ENCODE data around the gene GAREM2. TPM values are rescaled to one million over a fixed set of nuclear protein-coding genes. Genes with fewer than 3 reads are reported as not detected.
"Not testable (repeated sequence)": the region's sequence is repeated elsewhere in the genome, so short reads cannot be mapped to it uniquely, and the experiment has no call there.

The GAREM2 gene
- 0.15 TPM for total RNA-seq

DNA sequence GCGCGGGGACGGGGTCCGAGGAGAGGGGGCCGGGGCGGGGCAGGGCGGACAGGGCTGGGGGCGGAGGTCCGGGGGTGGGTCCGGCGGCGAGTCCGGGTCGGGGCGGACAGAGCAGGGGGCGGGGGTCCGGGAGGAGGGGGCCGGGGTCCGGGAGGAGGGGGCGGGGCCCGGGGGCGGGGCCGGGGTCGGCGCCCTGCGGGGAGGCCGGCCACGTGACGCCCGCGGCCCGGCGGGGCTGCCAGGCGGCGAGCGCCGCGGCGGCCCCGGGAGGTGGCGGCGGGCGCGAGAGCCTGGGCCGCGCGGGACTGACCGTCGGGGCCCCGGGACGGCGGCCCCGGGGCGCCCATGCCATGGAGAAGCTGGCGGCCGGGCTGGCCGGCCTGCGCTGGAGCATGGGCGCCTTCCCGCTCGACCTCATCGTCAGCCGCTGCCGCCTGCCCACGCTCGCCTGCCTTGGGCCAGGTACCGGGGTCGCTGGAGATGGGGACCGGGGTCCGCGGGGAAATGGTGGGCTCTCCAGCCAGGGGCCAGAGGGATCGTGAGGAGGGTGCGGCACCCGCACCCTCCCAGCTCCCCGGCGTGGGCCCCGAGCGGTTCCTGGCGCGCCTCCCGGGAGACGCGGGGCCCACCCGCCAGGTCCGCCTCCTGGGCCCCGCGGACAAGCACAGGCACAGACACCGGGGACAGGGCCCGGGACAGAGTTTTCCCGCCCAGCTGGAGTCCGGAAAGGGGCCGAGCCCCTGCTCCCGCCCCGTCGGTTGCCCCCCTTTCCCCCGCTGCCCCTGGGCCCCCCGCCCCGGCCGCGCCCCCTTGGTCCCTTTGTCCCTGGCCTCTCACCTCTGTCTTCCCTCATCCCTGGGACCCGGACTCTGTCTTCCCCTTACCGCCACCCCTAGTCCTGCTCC lies at the start of gene GAREM2:
Gene GAREM2, plus strand, starts transcription at position 218 of the 905 bp plus-strand sequence. Its CDS starts 133 bp downstream, at position 351.
- ATAC-seq (peak; percentile 36), DNase-seq (ENCODE audit: low spot score) (no peak)

DNA sequence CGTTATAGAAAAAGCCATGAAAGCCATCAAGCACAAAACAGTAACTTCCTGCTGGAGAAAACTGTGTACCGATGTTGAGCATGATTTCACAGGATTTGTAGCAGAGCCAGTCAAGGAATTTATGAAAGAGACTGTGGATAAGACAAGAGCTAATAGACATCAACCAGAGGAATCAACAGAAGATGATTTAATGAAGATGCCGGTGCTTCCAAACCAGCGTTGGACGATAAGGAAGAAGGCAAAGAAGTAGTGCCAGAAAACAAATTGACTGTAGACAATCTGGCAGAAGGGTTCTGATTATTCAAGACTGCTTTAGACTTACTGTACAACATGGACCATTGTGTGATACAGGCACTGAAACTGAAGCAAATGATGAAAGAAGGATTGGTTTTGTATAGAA lies 49.5 kb upstream of the GAREM2 start:
- ATAC-seq (no peak), DNase-seq (ENCODE audit: low spot score) (no peak)

DNA sequence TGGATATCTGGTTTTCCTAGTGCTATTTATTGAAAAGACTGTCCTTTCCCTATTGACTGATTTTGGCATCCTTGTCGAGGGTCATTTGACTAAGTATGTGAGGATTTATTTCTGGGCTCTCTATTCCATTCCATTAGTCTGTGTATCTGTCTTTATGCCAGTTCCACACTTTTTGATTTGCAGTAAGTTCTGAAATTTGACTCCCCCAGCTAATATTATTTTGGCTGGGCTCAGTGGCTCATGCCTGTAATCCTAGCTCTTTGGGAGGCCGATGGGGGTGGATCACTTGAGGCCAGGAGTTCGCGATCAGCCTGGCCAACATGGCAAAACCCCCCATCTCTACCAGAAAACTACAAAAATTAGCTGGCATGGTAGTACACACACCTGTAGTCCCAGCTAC lies 46.8 kb upstream of the GAREM2 start:
- ATAC-seq (no peak), DNase-seq (ENCODE audit: low spot score) (no peak)

DNA sequence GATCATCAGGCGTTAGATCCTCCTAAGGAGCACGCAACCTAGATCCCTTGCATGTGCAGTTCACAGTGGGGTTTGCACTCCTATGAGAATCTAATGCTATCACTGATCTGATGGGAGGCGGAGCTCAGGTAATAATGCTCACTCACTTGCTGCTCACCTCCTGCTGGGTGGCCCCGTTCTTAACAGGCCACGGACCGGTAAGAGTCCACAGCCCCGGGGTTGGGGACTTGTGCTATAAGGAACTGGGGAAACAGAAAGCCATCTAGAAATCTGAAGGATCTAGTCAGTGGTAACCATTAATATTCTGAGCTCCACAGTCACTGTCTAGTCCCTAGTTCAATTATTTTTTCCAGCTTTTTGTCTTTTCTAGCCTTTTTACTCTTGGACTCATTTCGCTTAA lies 44.7 kb upstream of the GAREM2 start:
- no peak for DNase-seq (ENCODE audit: low spot score)
- no peak for ATAC-seq

DNA sequence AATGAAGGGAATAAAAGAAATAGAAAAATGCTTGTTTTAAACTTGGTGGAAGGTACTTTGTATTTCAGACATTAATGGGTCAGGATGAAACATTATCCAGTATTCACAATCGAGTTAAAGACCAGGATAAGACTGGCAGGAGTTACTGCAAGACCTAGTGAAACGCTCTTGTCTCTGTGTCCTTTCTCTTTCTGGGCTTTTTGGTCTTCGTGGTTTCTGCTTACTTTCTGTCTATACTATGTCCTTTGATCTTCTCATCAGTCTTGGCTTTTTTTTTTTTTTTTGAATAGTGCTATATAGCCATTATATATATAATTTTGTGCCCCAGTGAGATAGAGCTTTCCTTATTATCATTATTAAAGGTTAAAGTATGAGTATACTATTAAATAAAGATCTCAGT lies 42.1 kb upstream of the GAREM2 start:
- DNase-seq (ENCODE audit: low spot score): no peak
- no peak for ATAC-seq

DNA sequence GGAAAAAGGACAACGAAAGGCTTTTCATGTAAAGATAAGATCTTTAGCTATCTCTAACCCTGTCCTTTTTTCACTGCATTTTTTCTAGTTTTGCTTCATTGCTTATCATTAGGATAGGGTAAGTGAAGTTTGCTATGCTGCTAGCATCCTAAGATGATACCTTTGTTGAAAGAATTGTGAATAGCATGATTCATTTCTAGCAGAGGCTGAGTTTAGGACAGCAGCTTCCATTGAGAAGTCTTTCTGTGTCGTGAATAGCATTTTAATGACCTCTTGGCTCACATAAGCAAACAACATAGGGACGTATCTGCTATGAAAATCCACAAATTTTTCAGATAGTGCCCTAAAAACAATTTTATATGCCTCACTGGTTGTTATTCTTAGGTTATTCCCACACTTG lies 36.4 kb upstream of the GAREM2 start:
- DNase-seq (ENCODE audit: low spot score) (no peak), ATAC-seq (no peak)

DNA sequence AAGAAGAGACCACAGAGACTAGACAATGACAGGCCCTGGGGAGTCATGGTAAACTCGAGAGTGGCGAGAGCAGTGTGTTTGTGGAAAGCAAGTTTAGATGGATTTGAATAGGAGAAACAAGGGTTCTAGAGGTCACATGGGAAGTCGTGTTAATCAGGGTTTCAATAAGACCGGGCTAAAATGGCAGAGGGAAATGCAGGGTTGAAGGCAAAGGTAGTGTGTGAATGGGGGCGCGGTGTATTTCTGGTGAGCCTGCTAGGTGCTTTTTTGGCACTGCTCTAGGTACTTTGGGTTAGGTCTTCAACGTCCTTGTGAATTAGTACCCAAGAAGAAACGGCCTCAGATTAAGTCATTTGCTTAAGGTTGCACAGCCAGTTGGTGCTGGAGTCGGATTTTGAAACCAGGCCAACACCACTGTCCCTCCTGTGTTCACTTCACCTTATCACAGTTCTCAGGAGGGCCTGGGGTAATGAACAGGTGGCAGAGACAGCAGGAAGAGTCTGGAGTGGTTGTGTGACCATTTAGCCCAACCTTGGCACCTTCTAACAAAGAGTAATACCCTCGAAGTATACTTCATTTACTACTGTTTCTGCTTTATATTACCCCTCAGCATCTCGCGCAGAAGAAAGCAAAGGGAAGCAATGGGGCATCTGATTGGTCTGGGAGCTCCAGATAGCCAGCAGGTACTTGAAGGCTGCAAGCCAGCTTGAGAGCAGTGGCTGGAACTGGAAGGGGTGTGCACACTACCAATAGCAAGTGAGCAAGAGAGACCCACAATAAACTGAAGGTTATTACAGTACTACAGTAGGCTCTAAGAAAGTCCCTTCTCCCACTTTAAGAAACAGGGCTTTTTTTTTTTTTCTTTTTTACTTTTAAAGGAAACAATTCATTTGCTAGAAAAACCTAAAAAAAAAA lies 33.4 kb upstream of the GAREM2 start:
- DNase-seq (ENCODE audit: low spot score) (no peak), ATAC-seq (peak; percentile 42)

DNA sequence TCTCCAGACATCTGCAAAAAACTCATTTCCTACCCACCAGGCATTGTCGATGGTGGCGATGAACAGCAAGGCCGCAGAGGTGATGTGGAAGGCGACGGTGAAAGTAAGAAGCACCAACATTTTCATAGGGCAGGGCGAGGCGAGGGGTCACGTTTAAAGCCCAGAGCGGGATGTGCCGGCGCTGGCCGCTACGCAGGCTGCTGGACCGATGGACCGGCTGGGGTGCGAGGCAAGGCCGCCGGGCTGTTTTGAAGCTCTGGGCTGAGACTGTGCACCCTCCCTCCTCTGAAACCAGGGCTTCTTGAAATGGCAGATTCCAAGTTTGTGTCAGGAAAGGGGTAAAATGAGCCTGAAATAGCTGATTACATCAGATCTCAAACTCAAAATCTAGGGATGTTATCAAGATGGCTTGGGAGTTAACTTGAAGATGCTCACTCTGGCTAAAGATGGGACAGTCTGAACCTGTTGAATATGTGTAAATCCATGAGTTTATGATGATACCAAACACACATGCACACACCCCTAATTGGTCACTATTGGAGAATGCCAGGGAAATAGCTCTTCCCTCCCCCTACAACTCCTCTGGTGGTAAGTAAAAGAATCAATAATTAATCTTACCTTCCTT lies 31.6 kb upstream of the GAREM2 start:
- DNase-seq (ENCODE audit: low spot score): no peak
- no peak for ATAC-seq

DNA sequence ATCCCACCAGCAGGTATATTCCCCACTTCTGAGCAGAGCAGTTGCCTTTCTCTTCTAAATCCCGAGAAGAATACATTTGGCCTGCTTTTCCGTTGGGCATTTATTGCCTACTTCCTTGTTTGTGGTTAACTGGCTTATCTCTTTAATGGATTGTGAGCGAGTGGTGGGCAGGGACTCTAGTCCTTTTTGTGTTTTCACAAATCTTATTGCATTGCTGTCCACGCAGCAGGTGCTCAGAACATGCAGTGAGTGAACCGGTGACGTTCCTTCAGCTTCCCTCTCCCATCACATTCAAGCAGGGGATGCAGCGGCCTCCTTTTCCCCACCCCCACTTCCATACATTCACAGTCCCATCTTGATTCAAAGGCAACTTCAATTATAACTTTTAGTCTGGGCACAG lies 28.9 kb upstream of the GAREM2 start:
- ATAC-seq (no peak), DNase-seq (ENCODE audit: low spot score) (no peak)

DNA sequence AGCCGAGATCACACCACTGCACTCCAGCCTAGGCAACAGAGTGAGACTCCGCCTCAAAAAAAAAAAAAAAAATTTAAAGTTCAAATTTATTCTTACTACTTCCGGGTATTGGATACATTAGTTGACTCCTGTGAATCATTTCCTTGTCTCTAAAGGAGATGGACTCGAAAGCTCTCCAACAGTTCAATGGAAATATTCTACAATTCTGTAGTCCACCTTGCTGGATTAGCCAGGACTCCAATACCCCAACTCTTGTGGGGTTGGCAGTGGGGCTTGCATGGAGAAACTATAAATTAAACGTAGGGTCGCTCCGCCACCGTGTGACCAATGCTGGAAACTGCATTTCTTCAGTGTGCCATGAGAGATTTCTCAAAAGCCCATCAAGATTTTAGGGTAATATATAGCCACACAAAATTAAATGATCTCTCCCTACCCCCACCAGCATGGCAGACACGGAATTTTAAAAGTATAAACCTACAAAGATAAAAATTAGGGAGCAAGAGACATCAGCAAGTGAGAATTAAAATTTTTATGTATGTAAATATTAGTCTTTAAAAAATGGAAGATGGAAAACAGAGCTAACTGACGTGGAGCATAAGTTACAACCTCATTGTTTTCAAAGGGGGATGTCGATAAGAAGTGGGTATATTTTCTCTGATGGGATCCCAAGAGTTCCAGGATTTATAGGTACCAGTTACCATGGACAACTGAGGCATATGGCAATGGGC lies 27.8 kb upstream of the GAREM2 start:
- ATAC-seq: peak; percentile 95
- DNase-seq (ENCODE audit: low spot score): peak; percentile 64

DNA sequence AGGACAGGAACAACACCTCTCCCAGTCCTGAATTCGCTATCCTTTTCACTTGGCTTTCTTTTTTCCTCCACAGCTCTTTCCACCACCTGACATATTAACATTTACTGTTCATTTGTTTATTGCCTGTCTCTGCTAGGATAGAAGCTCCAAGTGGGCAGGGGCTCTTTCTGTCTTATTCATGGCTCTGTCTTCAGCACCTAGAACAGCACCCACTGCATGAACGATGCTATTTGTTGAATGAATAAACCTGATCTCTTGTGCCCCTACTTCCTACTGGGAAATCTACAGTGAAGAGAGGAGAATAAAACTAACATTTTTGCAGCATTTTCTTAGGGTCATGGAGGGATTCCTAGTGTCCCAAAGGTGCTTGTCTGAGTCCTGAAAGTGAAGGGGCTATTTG lies 24.4 kb upstream of the GAREM2 start:
- ATAC-seq: no peak

DNA sequence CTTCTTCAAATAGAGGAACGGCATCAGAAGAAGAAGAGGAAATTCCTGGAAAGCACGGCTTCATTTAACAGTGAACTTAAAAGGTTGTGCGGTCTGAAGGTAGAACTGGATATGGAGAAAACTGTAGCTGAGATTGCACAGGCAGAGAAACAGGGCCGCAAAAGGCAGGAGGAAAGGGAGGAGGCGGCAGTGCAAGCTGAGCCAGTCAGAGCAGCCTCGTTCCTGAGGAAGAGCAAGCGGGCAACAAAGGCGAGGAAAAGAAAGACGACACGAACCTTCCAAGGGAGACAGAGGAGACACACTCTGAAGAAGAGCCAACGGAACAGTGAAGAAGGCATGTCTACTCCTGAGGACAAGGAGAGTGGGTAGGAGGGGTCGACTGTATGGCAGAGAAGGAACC lies 22.6 kb upstream of the GAREM2 start:
- DNase-seq (ENCODE audit: low spot score) (no peak), ATAC-seq (no peak)

More for the DNA sequence above, 24.4 kb upstream of the GAREM2 start:
- DNase-seq (ENCODE audit: low spot score): no peak

DNA sequence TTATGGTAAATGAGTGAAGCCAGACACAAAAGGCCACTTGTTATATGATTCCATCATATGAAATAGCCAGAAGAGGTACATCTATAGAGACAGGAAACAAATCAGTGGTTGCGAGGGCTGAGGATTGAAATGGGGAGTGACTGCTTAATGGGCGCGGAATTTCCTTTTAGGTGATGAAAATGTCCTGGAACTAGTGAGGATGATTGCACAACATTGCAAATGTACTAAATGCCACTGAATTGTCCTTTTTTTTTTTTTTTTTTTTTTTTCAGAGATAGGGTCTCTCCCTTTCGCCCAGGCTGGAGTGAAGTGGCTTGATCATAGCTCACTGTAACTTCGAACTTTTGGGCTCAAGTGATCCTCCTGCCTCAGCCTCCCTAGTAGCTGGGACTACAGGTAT lies 15.3 kb upstream of the GAREM2 start:
- ATAC-seq: no peak
- no peak for DNase-seq (ENCODE audit: low spot score)

DNA sequence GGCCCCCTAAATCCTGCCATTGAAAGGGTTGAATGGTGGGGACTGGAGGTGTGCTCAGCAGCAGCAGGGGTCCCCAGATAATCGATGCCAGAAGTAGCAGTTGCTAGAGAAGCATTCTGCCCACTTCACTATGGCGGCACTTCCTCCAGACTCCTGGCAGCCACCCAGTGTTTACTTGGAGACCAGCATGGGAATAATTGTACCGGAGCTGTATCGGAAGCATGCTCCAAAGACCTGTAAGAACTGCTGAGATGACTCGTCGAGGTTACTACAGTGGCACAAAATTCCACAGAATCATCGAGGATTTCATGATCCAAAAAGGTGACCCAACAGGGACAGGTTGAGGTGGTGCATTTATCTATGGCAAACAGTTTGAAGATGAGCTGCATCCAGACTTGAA lies 11.0 kb upstream of the GAREM2 start:
- ATAC-seq (no peak), DNase-seq (ENCODE audit: low spot score) (no peak)

DNA sequence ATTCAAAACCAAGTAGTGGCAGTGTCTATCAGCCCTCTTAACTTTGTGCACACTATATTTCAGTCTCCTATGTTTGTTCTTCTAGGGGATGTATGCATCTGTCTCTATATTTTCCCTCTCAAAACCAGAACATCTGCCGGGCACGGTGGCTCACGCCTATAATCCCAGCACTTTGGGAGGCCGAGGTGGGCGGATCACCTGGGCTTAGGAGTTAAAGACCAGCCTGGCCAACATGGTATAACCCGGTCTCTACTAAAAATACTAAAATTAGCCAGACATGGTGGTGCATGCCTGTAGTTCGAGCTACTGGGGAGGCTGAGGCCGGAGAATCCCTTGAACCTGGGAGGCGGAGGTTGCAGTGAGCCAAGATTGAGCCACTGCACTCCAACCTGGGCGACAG lies 9.9 kb upstream of the GAREM2 start:
- no peak for ATAC-seq
- DNase-seq (ENCODE audit: low spot score): no peak

DNA sequence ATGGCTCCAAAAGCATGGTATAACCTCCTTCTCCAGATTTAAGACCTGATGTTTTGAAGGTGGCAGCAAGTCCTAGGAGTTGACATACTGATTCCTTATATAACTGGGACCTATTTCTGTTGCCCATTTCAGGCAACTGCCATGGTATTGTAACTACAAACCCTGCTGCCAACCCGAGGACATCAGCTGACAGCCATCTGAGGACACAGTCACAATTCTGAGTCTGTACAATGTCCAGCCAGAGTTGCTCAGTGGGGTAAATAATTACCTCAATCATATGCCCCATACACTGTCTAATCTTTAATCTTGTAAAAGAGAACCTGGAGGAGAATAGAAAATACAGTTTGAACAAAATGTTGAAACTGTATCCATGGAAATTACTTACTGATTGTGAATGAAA lies 8.7 kb upstream of the GAREM2 start:
- DNase-seq (ENCODE audit: low spot score) (no peak), ATAC-seq (peak; percentile 94)

DNA sequence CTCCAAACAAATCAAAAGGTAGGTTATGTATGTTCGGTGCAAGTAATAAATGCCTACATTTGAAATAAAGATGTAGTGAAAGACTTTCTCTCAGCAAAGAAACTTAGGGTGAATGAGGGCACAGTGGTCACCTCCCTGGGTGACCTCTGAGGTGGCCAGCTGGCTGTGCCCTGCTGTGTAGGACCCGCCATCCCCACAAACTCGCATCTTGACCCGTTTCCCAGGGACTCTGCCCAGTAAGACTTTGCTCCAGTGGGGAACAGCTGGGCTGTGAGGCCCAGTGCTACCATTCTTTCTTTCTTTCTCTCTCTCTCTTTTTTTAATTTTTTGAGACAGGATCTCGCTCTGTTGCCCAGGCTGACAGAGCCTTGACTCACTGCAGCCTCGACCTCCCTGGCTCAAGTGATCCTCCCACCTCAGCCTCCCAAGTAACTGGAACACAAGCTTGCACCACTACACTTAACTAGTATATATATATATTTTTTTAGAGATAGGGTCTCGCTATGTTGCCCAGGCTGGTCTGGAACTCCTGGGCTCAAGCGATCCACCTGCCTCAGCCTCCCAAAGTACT lies 8.2 kb upstream of the GAREM2 start:
- no peak for DNase-seq (ENCODE audit: low spot score)
- ATAC-seq: peak; percentile 46

DNA sequence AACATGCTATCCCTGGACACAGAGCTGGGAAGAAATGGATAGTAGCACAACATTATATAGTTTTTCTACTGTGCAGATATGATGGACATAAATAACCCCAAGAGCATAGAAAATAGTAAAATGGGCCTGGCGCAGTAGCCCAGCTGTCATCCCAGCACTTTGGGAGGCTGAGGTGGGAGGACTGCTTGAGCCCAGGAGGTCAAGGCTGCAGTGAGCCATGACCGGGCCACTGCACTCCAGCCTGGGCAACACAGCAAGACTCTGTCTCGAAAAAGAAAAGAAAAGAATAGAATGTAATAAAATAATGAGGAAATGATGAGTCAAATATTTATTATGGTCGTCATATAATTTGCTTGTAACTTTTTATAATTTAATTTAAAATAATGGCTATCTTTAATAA lies 7.5 kb upstream of the GAREM2 start:
- ATAC-seq (no peak), DNase-seq (ENCODE audit: low spot score) (no peak)

DNA sequence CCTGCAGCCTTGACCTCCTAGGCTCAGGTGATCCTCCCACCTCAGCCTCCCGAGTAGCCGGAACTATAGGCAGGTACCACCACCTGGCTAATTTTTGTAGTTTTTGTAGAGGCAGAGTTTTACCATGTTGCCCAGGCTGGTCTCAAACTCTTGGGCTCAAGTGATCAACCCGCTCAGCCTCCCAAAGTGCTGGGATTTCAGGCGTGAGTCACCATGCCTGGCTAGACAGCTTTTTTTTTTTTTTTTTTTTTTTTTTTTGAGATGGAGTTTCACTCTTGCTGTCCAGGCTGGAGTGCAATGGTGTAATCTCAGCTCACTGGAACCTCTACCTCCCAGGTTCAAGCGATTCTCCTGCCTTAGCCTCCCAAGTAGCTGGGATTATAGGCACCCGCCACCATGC lies 6.3 kb upstream of the GAREM2 start:
- not testable (repeated sequence) for ATAC-seq; DNase-seq (ENCODE audit: low spot score)

DNA sequence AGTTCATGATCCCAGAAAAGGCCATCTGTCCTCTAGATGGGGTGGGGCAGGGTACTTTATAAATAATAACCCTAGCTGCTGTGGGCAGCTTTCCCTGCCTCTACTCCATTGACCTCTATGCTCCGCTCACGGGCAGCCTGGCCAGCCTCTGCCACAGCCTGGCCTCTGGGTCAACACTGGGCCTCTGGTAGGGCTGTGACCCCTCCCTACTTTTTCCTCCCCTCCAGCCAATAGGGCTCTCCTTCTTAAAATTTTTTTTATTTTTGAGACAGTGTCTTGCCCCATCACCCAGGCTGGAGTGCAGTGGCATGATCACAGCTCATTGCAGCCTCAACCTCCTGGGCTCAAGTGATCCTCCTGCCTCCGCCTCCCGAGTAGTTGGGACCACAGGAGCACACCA lies 4.1 kb upstream of the GAREM2 start:
- ATAC-seq (no peak), DNase-seq (ENCODE audit: low spot score) (no peak)
